K562 (cell line): Measurements from ENCODE around the gene SHISA9.

Experiments
- EZH2 ChIP-seq: IDR thresholded peaks from 2 replicates; pipeline ENCODE4 v1.6.1; 2012; ENCODE audit warnings: low read depth, mild to moderate bottlenecking, inconsistent platforms, low read length, borderline replicate concordance
- MCM3 ChIP-seq: fragments of 450-650 bp; IDR thresholded peaks from 2 replicates; pipeline ENCODE4 v1.6.1; 2016
- PHF20 ChIP-seq: fragments of 450-650 bp; IDR thresholded peaks from 2 replicates; pipeline ENCODE4 v1.6.1; 2018; ENCODE audit not compliant: partially characterized antibody
- RCOR1 ChIP-seq, 2 experiments: IDR thresholded peaks; 2 replicates each; pipeline ENCODE4 v1.6.1; 2012; ENCODE audit warnings: low read depth in 2 of 2, low read length in 2 of 2, borderline replicate concordance in 1 of 2, improper control_type of control experiment in 1 of 2
- SMAD2 ChIP-seq: fragments of 150-350 bp; IDR thresholded peaks from 2 replicates; pipeline ENCODE4 v1.6.1; 2014; ENCODE audit warnings: low read depth, mild to moderate bottlenecking, low read length
- TF ChIP-seq, protein P1 (sequence below), 3 experiments: IDR thresholded peaks in 2 of 3; conservative IDR thresholded peaks in 1 of 3; 2 replicates each; pipeline ENCODE4 v1.5.1; 2011 to 2012; ENCODE audit warnings: low read length in 3 of 3, mild to moderate bottlenecking in 3 of 3, control low read depth in 2 of 3, improper control_type of control experiment in 1 of 3, inconsistent platforms in 1 of 3, low read depth in 1 of 3, mixed read lengths in 1 of 3, moderate library complexity in 1 of 3; ENCODE audit not compliant: insufficient read depth in 2 of 3
- TF ChIP-seq, protein P2 (sequence below): IDR thresholded peaks from 3 replicates; pipeline ENCODE4 v1.6.1; 2011; ENCODE audit warnings: borderline replicate concordance, mild to moderate bottlenecking, moderate library complexity; ENCODE audit not compliant: insufficient read length; ENCODE audit errors: extremely low read depth

DNA sequence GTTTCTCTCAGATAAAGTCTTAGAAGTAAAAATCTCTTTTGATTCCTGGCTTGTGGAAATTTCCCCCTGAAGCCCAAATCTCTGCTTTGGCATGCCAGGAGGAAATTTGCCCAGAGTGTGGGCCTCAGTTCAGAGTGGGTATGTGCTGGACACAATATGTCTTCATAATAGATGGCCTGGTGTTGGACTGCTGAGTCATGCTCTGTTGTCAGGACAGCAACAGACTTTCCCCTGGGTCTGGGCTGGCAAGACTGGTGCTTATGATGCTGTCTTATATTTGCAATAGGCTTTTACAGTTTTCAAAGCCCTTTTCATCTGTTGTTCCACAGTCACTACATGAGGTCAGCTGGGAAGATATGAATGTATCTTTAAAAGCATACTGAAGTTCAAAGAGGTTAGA is 57.0 kb downstream of the SHISA9 start:
- TF ChIP-seq SMAD2 (no peak), RCOR1 (IDR thresholded peaks at IDR 0.05; ENCODE audit: borderline replicate concordance in 1 of 2, low read depth in 2 of 2, low read length in 2 of 2) (no peak), PHF20 (no peak), MCM3 (no peak), EZH2 (no peak)
- TF ChIP-seq, protein P1, sequence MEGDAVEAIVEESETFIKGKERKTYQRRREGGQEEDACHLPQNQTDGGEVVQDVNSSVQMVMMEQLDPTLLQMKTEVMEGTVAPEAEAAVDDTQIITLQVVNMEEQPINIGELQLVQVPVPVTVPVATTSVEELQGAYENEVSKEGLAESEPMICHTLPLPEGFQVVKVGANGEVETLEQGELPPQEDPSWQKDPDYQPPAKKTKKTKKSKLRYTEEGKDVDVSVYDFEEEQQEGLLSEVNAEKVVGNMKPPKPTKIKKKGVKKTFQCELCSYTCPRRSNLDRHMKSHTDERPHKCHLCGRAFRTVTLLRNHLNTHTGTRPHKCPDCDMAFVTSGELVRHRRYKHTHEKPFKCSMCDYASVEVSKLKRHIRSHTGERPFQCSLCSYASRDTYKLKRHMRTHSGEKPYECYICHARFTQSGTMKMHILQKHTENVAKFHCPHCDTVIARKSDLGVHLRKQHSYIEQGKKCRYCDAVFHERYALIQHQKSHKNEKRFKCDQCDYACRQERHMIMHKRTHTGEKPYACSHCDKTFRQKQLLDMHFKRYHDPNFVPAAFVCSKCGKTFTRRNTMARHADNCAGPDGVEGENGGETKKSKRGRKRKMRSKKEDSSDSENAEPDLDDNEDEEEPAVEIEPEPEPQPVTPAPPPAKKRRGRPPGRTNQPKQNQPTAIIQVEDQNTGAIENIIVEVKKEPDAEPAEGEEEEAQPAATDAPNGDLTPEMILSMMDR (IDR thresholded peaks at IDR 0.05 in 2 of 3, conservative IDR thresholded peaks at IDR 0.05 in 1 of 3; ENCODE audit: insufficient read depth in 2 of 3, low read depth in 1 of 3, low read length in 3 of 3), result no peak
- TF ChIP-seq, protein P2, sequence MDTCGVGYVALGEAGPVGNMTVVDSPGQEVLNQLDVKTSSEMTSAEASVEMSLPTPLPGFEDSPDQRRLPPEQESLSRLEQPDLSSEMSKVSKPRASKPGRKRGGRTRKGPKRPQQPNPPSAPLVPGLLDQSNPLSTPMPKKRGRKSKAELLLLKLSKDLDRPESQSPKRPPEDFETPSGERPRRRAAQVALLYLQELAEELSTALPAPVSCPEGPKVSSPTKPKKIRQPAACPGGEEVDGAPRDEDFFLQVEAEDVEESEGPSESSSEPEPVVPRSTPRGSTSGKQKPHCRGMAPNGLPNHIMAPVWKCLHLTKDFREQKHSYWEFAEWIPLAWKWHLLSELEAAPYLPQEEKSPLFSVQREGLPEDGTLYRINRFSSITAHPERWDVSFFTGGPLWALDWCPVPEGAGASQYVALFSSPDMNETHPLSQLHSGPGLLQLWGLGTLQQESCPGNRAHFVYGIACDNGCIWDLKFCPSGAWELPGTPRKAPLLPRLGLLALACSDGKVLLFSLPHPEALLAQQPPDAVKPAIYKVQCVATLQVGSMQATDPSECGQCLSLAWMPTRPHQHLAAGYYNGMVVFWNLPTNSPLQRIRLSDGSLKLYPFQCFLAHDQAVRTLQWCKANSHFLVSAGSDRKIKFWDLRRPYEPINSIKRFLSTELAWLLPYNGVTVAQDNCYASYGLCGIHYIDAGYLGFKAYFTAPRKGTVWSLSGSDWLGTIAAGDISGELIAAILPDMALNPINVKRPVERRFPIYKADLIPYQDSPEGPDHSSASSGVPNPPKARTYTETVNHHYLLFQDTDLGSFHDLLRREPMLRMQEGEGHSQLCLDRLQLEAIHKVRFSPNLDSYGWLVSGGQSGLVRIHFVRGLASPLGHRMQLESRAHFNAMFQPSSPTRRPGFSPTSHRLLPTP, result no peak
